Transverse colon (tissue), 3 donors: ENCODE results near the gene RPS15.

Experiments used
- CTCF ChIP-seq, 5 experiments: fragments of 200-600 bp in 3 of 5; fragments of 450-650 bp in 2 of 5; sonication (generic) in 3 of 5; IDR thresholded peaks; 1 replicate in 2 of 5; 2 replicates in 3 of 5; pipeline ENCODE4 v1.5.1; 2016 to 2017; ENCODE audit warnings: antibody characterized with exemption in 5 of 5, inconsistent platforms in 3 of 5, mild to moderate bottlenecking in 2 of 5, moderate library complexity in 1 of 5
- POLR2A ChIP-seq: fragments of 450-650 bp; IDR thresholded peaks from one replicate; pipeline ENCODE4 v1.6.1; 2016; ENCODE audit warnings: antibody characterized with exemption, mild to moderate bottlenecking, moderate library complexity

DNA sequence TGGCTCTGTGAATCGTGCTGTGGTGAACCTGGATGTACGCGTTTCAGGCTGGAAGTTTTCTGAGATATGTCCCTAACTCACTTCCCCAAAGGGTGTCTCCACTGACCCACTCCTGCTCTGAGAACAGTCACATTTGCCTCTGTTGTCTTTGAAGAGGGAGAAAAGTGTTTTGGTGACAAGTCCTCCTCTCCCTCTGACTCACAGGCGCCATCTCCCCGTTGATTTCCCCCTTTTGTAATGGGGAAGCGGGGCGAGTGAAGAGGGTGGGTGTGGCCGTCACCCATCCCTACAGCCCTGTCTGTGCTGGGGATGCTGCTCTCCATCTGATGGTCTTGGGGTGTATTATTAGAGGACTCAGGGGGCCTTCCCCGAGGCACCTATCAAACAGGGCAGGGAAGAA, 21.3 kb downstream of the RPS15 start:
- TF ChIP-seq CTCF (IDR thresholded peaks at IDR 0.05): no peak
- no peak for TF ChIP-seq POLR2A
